Measurements from ENCODE around the gene ANKRD63. TPM values are rescaled to one million over a fixed set of nuclear protein-coding genes. Genes with fewer than 3 reads are reported as not detected.

Gene ANKRD63
- total RNA-seq, 8 experiments from 2014 or later: 0.17 to 0.66 (median 0.27) TPM; not detected in 5

- peak in 2 of 8 experiments; percentile 3 to 18 for ATAC-seq (replicated peaks in 6 of 8)
- Histone ChIP-seq H3K27ac (no peak overlapping the region), H3K4me3 (no peak overlapping the region), H3K4me1 (replicated peaks in 1 of 2) (peaks cover 27 to 34% of the 10 kb centered on the region in 2 donors)
- WGBS, 10 experiments: 40 to 100% (median 78%) methylated on average over 1 to 3 of the region's 4 CpGs; no CpG with 5 or more reads in 2 of the 10 experiments
- in situ Hi-C loops (cut with MboI; ENCODE audit: low pct_unique_long_range_greater_than_20kb in 2 of 9, low sequenced_read_pairs in 9 of 9, unreplicated experiment in 9 of 9): no loop called here
These were observed 47.5 kb downstream of the ANKRD63 start for GRCh38 chr15:40235201-40235885.

- Histone ChIP-seq H3K27ac (no peak overlapping the region), H3K4me3 (no peak overlapping the region), H3K4me1 (replicated peaks in 1 of 2) (peaks cover 22 to 28% of the 10 kb centered on the region in 2 donors)
- in situ Hi-C loops (cut with MboI; ENCODE audit: low pct_unique_long_range_greater_than_20kb in 2 of 9, low sequenced_read_pairs in 9 of 9, unreplicated experiment in 9 of 9): no loop called here
- WGBS, 10 experiments: 37 to 50% (median 46%) methylated on average over 2 to 4 of the region's 4 CpGs; no CpG with 5 or more reads in 4 of the 10 experiments
- ATAC-seq (replicated peaks in 6 of 8): no peak
These were observed 48.1 kb downstream of the ANKRD63 start for GRCh38 chr15:40234783-40235182.

- no peak overlapping the region for H3K27ac ChIP-seq
- no peak overlapping the region for H3K4me3 ChIP-seq
- 80 to 100% (median 96%) methylated on average over 1 to 4 of the region's 11 CpGs; no CpG with 5 or more reads in 4 of the 10 experiments for WGBS, 10 experiments
- in situ Hi-C loops (cut with MboI; ENCODE audit: low pct_unique_long_range_greater_than_20kb in 2 of 9, low sequenced_read_pairs in 9 of 9, unreplicated experiment in 9 of 9): no loop called here
- peak in 1 of 8 experiments; percentile 52 for ATAC-seq (replicated peaks in 6 of 8)
- H3K4me1 ChIP-seq (replicated peaks in 1 of 2): peaks cover 14 to 20% of the 10 kb centered on the region in 2 donors
These were observed 48.9 kb downstream of the ANKRD63 start for GRCh38 chr15:40233727-40234577.

- peaks cover 7 to 13% of the 10 kb centered on the region in 2 donors for H3K4me1 ChIP-seq (replicated peaks in 1 of 2)
- in situ Hi-C loops (cut with MboI; ENCODE audit: low pct_unique_long_range_greater_than_20kb in 2 of 9, low sequenced_read_pairs in 9 of 9, unreplicated experiment in 9 of 9): no loop called here
- WGBS, 10 experiments: 16 to 100% (median 78%) methylated on average over 1 to 6 of the region's 7 CpGs; no CpG with 5 or more reads in 4 of the 10 experiments
- ATAC-seq (replicated peaks in 6 of 8): peak; percentile 39 to 97 (median 90)
- peak overlapping the region in 1 of 2 donors; percentile 41 for H3K27ac ChIP-seq
- H3K4me3 ChIP-seq: no peak overlapping the region
These were observed 50.2 kb downstream of the ANKRD63 start for GRCh38 chr15:40232625-40233070.

Other genes starting within 250 kb of the ANKRD63 start
- 100 to 1,000 TPM; 255 to 393 (median 333) TPM for gene SRP14, start 243.9 kb downstream of the ANKRD63 start, total RNA-seq
- gene BMF, start 174.2 kb downstream of the ANKRD63 start, total RNA-seq: 10 to 100 TPM in 4 of 8 experiments, 1 to 10 TPM in 4; 2.0 to 32.7 (median 10.7) TPM
- gene BUB1B, start 122.0 kb downstream of the ANKRD63 start, total RNA-seq: 10 to 100 TPM in 3 of 8 experiments, 1 to 10 TPM in 4, under 1 TPM in 1; 0.31 to 39.0 (median 3.7) TPM
- gene PAK6, start 44.0 kb downstream of the ANKRD63 start, total RNA-seq: 10 to 100 TPM in 1 of 8 experiments, 1 to 10 TPM in 5, under 1 TPM in 2; 0.56 to 13.1 (median 2.3) TPM
- gene PLCB2, start 24.9 kb upstream of the ANKRD63 start, total RNA-seq: 1 to 10 TPM in 6 of 8 experiments, under 1 TPM in 2; 0.87 to 3.3 (median 1.6) TPM
- gene INAFM2, start 40.6 kb upstream of the ANKRD63 start, total RNA-seq: 10 to 100 TPM in 6 of 8 experiments, 1 to 10 TPM in 2; 6.5 to 16.8 (median 13.4) TPM
- gene CCDC9B, start 57.9 kb upstream of the ANKRD63 start, total RNA-seq: 10 to 100 TPM in 1 of 8 experiments, 1 to 10 TPM in 3, under 1 TPM in 4; 0.50 to 32.6 (median 1.9) TPM
- gene PHGR1, start 68.0 kb upstream of the ANKRD63 start, total RNA-seq: under 1 TPM in 1 of 8 experiments, not detected in 7; 0.81 TPM
- gene DISP2, start 75.2 kb upstream of the ANKRD63 start, total RNA-seq: 1 to 10 TPM in 6 of 8 experiments, under 1 TPM in 2; 0.17 to 9.1 (median 5.3) TPM
- 10 to 100 TPM; 19.5 to 63.3 (median 29.3) TPM for gene KNSTRN, start 99.7 kb upstream of the ANKRD63 start, total RNA-seq
- gene IVD, start 122.7 kb upstream of the ANKRD63 start, total RNA-seq: 10 to 100 TPM; 20.3 to 93.9 (median 33.7) TPM
- gene BAHD1, start 157.9 kb upstream of the ANKRD63 start, total RNA-seq: 10 to 100 TPM; 10.4 to 24.9 (median 20.2) TPM
- gene CHST14, start 187.9 kb upstream of the ANKRD63 start, total RNA-seq: 10 to 100 TPM in 1 of 8 experiments, 1 to 10 TPM in 7; 2.1 to 12.0 (median 6.0) TPM